ENCODE measurements around the gene LAD1.
A peak's percentile ranks its signal among the peaks of the same experiment; 100 is the strongest.

Gene LAD1

GRCh38 chr1:201346337-201346939 is 52.7 kb downstream of the LAD1 start:
- DNase-seq, result peak in 1 of 2 experiments; percentile 8

- no peak for DNase-seq
Measured at GRCh38 chr1:201345081-201345355, 54.1 kb downstream of the LAD1 start.

- DNase-seq, result no peak
Measured at GRCh38 chr1:201344206-201345080, 54.7 kb downstream of the LAD1 start.

- no peak for DNase-seq
Measured at GRCh38 chr1:201341377-201341776, 57.7 kb downstream of the LAD1 start.

GRCh38 chr1:201336711-201337450 is 62.2 kb downstream of the LAD1 start:
- DNase-seq, result no peak

GRCh38 chr1:201335901-201336300 is 63.2 kb downstream of the LAD1 start:
- no peak for DNase-seq

GRCh38 chr1:201335174-201335870 is 63.8 kb downstream of the LAD1 start:
- no peak for DNase-seq

GRCh38 chr1:201334325-201335173 is 64.6 kb downstream of the LAD1 start:
- no peak for DNase-seq

- DNase-seq, result no peak
Measured at GRCh38 chr1:201332616-201333335, 66.3 kb downstream of the LAD1 start.

GRCh38 chr1:201332021-201332420 is 67.1 kb downstream of the LAD1 start:
- DNase-seq, result no peak

GRCh38 chr1:201331166-201331565 is 68.0 kb downstream of the LAD1 start:
- DNase-seq, result no peak

Measured in activated CD4-positive, alpha-beta T cell treated with anti-CD3 and anti-CD28 coated beads, Interleukin-2, amount 50 U/mL, for 48 hours (primary cell).